Right cardiac atrium (tissue), 5 donors: ENCODE measurements around the gene DNAL1. TPM values are rescaled to one million over a fixed set of nuclear protein-coding genes. Genes with fewer than 3 reads are reported as not detected.

Experiments
- ATAC-seq, 2 donors: fragments of 200-7000 bp; cut with Tn5 transposase; one replicate each; pipeline versions ENCODE4 v1.8.0 to v1.9.1; 2020; ENCODE audit warnings: moderate library complexity in 2 of 2, mild to moderate bottlenecking in 1 of 2
- DNase-seq, 3 donors: peaks; one replicate each; pipeline ENCODE4 v3.0.0-alpha.2; 2020
- H3K27ac ChIP-seq: one replicate; pipeline ENCODE4 v1.5.1; 2013; ENCODE audit warnings: mild to moderate bottlenecking, low read length, control low read depth, moderate library complexity
- H3K27me3 ChIP-seq: one replicate; pipeline ENCODE4 v1.6.1; 2013; ENCODE audit not compliant: control insufficient read depth, insufficient read depth
- H3K4me1 ChIP-seq: one replicate; pipeline ENCODE4 v1.6.1; 2013; ENCODE audit warnings: low read length; ENCODE audit not compliant: control insufficient read depth, insufficient read depth
- H3K4me3 ChIP-seq: one replicate; pipeline ENCODE4 v1.5.1; 2013; ENCODE audit warnings: low read length, control low read depth
- H3K9me3 ChIP-seq: one replicate; pipeline ENCODE4 v1.6.1; 2013; ENCODE audit warnings: low read length; ENCODE audit not compliant: control insufficient read depth
- WGBS: extraction: QIAGEN DNeasy Blood & Tissue Kit; methylation state at CpG from one replicate; pipeline ENCODE4 v1.1.7; 2013; 5-methylcytosine and 5-hydroxymethylcytosine counted together
- intact Hi-C, 4 donors: fragments of 100-400 bp; cut with DNase I; formaldehyde crosslinking; loops; one replicate each; pipeline versions ENCODE4 v1.11.0 to v1.14.0; 2022 to 2023
- polyA plus RNA-seq: library from polyadenylated mRNA; stranded (reverse); fragments of 200-250 nt; gene quantifications from one replicate; pipeline ENCODE4 v1.2.3, GENCODE V29; 2013
- total RNA-seq, 4 donors: library from RNA; stranded (reverse); fragmentation: NEBNext Ultra II Directional; extraction: Animal tissue kit (Norgen Biotek cat#: 25700); gene quantifications; one replicate each; pipeline ENCODE4 v1.2.1, GENCODE V29; 2021
- donor health status: healthy with polysubstance abuse.
- donor health status: DM: no; HTN: yes; CAD: no.
- donor health status: DM: no; HTN: no; CAD: no.
- donor health status: DM: no; HTN: yes; CAD: no; lungs with severe emphysema.
- donor health status: DM: yes; HTN: yes; CAD: no.

Gene DNAL1
- total and polyA plus RNA-seq, 5 donors = 5.3 to 19.9 (median 17.1) TPM

DNA sequence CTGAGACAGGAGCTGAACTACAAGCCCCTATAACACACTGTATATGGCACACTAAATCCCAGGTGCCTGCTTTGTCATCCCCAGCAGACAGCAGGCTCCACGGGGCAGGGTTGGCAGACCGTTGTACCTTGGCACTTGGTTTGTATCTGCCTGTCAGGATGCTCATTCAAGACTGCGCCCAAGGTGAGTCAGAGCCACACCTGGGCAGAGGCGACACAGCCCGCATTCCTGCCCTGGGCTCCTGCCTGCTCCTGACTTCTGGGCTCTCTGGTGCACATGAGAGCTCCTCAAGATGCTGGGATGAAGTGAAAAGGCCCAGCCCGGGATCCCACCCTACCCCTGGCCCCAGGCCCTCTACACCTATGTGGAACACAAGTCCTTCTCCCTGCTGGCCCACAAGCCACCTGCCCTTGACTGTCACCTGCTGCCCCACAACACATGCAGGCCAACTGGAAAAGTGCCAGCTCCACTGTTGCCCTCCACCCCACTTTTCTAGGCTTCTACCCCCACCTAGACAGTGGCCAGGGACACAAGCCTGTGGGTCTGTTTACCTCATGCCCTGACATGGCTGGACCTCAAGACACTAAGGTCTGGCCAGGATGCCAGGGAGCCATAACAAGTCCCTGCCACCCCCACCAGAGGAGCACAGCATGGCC, 100.2 kb downstream of the DNAL1 start:
- WGBS = 78% methylated on average over 6 of the region's 6 CpGs

DNA sequence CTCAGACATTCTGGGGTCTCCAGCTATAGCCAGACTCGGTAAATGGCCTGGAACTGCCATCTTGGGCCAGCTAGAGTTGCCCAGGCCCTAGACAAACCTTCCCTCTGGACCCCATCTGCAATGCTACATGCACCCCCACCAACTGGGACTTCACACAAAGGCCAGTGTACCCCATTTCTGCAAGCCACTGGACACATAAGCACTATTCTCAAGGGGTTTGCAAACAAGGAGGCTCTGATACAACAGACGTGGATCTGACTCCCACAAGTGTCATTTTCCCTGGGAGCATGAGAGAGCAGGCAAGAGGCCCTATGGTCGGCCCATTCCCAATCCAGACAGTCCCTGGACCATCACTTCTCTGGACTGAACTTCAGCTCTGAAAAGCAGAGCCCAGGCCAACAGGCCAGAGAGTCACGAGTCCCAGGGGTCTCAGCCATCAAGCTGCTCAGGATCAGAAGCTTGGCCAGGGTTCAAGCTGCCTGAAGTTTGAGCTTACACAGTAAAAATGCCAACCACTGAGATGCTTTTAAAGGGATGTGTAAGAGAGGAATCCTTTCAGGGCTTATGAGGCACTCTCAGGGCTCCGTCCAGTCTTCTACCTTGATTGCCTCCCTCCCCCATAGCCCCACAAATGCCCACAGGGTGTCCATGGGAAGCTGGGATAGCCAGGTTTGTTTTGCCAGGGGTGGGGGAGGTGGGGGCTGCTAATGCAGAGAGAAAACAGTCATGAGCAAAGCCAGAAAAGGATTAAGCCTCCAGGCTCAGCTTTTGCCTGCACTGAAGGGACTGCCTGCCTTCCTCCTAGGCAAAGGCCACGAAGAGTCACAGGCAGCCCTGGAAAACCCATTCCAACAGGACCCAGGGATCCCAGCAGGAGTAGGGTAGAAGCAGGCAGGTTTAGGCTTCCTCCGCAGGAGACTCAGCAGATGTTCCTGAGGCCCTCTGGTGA, 101.1 kb downstream of the DNAL1 start:
- Histone ChIP-seq H3K4me1 (peaks cover 68% of the 10 kb centered on the region), H3K27ac (peak overlapping the region; percentile 49), H3K27me3 (no peaks in the 10 kb centered on the region), H3K9me3 (no peaks in the 10 kb centered on the region), H3K4me3 (no peak overlapping the region)
- WGBS = 52% methylated on average over 7 of the region's 7 CpGs
- no peak for ATAC-seq
- intact Hi-C loops = no loop called here
- DNase-seq = peak; percentile 39 to 60 (median 58)

More for the DNA sequence above, 100.2 kb downstream of the DNAL1 start:
- ATAC-seq (no peak), DNase-seq (peak in 2 of 3 donors; percentile 46 to 53)
- Histone ChIP-seq H3K4me1 (peaks cover 68% of the 10 kb centered on the region), H3K27me3 (no peaks in the 10 kb centered on the region), H3K9me3 (no peaks in the 10 kb centered on the region), H3K4me3 (no peak overlapping the region), H3K27ac (no peak overlapping the region)
- intact Hi-C loops = no loop called here

DNA sequence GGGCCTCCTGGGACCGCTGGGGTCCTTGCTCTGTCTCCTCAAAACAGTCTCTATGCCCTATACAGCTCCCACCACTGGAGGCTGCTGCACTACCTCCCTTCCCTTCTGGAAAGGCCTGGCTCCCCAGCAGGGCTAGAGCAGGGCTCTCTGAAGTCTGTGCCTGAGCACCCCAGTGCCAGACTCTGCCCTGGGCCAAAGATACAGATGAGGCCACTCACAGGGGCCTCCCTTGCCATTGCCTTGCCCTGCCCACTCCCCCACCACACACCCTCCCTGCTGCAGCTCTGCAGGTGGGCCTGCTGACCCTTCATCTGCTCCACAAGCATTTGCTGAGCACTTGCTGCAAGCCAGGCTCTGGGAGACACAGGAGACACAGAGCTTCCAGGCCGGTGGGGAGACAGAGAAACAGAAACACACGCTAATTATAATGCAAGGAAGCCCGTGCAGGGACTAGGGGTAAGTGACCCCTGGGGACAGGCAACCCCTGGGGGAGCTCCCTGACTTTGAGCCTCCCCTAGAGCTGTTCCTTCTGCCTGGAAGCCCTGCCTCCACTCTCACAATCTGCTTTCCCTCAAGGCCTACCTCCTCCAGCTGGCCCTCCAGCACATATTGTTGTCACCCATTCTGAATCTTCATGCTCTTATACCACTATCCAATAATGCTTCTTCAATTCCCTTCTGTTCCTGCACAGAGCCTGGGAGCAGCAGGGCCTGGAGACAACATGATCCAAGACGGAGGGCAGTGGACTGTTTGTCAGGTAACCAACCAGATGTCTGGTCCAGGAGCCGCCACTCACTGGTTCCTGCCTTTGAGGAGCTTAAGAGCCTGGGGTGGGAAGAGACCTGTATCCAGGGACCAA, 102.0 kb downstream of the DNAL1 start:
- 53% methylated on average over 6 of the region's 6 CpGs for WGBS
- Histone ChIP-seq H3K4me3 (no peak overlapping the region), H3K9me3 (no peaks in the 10 kb centered on the region), H3K4me1 (peaks cover 70% of the 10 kb centered on the region), H3K27ac (peak overlapping the region; percentile 15), H3K27me3 (no peaks in the 10 kb centered on the region)
- peak in 1 of 2 donors; percentile 4 for ATAC-seq
- intact Hi-C loops = no loop called here
- peak; percentile 19 to 60 (median 51) for DNase-seq

DNA sequence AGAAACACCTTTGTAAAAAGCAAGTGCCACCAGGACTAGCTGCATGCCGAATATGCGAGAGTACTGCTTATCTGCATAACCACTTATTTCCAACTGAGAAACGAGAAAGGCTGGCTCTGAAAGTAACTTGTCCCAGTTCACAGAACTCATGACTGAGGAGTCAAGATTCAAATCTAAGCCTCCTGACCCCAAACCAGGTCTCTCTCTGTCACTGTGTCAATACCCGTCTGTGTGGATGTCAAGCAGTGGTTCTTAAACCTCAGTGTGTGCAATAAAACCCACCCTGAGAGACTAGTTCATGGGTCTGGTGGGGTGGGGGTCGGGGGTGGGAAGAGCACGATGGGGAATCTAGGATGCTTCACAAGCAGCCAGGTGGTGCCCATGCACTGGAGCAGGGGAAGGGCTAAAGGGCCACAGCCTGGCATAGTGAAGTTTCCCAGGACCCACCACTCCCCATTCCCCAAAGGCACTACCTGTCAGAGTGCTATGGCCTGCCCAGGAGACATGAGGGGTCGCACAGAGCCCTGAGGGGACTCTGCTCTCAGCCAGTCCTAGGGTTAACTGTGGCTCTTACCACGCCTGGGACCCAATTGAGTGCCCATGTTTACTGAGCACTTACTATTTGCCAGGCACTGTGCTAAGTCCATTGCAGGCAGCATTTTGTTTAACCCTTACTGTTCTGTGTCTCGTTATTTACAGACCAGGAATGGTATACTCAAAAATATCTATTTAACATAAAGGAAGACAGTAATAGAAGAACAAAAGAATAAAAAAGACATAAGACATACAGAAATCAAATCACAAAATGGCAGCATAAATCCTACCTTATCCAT, 102.8 kb downstream of the DNAL1 start:
- Histone ChIP-seq H3K4me1 (peaks cover 70% of the 10 kb centered on the region), H3K9me3 (no peaks in the 10 kb centered on the region), H3K4me3 (no peak overlapping the region), H3K27ac (peak overlapping the region; percentile 15), H3K27me3 (no peaks in the 10 kb centered on the region)
- no peak for ATAC-seq
- intact Hi-C loops = no loop called here
- DNase-seq = no peak
- WGBS = 70% methylated on average over 9 of the region's 9 CpGs

DNA sequence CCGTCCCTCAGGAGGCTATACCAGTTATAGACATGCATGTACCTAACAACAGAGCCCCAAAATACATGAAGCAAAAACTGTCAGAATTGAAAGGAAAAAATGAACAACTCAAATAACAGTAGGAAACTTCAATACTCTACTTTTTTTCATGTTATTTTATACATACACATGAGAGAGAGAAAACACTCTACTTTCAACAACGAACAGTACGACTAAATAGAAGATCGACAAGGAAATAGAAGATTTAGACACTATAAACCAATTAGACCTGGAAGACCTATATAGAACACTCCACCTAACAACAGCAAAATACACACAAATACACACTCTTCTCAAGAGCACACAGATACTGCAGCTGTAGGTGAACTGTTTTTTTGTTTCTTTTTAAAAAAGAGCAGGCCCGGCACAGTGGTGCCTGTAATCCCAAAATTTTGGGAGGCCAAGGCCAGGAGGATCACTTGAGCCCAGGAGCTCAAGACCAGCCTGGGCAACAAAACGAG, 104.1 kb downstream of the DNAL1 start:
- H3K9me3 ChIP-seq = no peaks in the 10 kb centered on the region
- WGBS = 78% methylated on average over 6 of the region's 6 CpGs
- intact Hi-C loops = no loop called here
- H3K4me3 ChIP-seq = no peak overlapping the region
- peaks cover 69% of the 10 kb centered on the region for H3K4me1 ChIP-seq
- DNase-seq (no peak), ATAC-seq (no peak)
- peak overlapping the region; percentile 34 for H3K27ac ChIP-seq
- H3K27me3 ChIP-seq = no peaks in the 10 kb centered on the region

DNA sequence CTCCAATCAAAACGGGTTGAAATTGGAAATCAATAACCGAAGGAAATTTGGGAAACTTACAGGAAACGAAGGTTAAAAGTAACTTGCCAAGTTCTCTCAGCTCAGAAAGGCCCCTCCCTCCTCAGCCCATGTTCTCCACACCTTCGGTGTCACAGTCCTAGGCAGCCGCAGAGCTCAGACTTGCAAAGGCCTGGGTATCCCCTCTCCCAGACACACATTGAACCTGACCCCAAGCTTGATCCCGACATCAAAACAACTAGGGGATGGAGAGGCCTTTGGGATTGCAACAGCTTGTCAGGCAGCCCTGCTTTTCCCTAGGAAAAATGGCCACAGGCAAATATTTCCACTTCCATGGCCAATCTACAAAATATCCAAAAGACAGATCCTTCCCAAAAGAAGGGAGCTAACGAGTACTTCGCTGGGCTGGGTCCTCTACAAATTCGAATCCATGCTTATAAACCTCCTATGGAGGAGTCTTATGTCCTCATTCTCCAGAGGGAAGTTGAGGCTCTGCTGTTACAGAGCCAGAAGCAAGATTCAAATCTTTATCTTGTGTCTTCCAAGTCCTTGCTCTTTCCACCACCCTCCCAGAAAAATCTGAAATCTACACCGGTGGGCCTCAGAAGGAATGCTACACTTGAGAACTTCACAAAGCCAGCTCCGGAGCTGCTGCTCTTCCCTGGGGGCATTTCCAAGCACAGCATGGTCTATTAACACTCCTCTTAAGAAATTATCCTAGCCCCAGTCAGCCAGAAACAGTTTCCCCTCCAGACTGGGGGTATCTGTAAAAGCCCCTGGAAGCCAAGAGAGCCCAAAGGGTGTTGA, 105.1 kb downstream of the DNAL1 start:
- peak overlapping the region; percentile 38 for H3K27ac ChIP-seq
- ATAC-seq (no peak), DNase-seq (no peak)
- no peaks in the 10 kb centered on the region for H3K9me3 ChIP-seq
- no peaks in the 10 kb centered on the region for H3K27me3 ChIP-seq
- H3K4me3 ChIP-seq = no peak overlapping the region
- intact Hi-C loops = loop anchor here in 2 of 4 donors (5.0 kb wide), 1 partner anchor 37 kb away; no protein-coding TSS in a partner anchor
- H3K4me1 ChIP-seq = peaks cover 69% of the 10 kb centered on the region
- 46% methylated on average over 11 of the region's 11 CpGs for WGBS

DNA sequence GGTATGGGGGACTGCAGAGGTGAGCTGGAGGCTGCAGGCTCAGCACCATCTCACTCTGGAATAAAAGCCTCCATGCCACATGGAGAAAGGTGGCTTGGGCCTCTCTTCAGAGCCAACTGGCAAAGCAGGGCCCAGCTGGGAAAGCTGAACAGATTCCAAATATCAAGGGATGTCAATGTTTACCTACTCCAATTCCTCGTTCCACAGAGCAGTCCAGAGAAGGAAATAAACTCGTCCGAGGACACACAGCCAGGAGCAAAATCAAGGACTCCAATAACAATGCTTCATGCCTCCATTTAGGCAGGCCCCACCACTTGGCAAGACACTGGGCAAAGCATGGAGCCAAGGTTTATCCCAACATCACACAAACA, 105.7 kb downstream of the DNAL1 start:
- Histone ChIP-seq H3K27ac (peak overlapping the region; percentile 38), H3K27me3 (no peaks in the 10 kb centered on the region), H3K4me1 (peaks cover 69% of the 10 kb centered on the region), H3K4me3 (no peak overlapping the region), H3K9me3 (no peaks in the 10 kb centered on the region)
- 34% methylated on average over 3 of the region's 3 CpGs for WGBS
- DNase-seq = no peak
- intact Hi-C loops = loop anchor here in 2 of 4 donors (5.0 kb wide), 1 partner anchor 37 kb away; no protein-coding TSS in a partner anchor
- no peak for ATAC-seq

DNA sequence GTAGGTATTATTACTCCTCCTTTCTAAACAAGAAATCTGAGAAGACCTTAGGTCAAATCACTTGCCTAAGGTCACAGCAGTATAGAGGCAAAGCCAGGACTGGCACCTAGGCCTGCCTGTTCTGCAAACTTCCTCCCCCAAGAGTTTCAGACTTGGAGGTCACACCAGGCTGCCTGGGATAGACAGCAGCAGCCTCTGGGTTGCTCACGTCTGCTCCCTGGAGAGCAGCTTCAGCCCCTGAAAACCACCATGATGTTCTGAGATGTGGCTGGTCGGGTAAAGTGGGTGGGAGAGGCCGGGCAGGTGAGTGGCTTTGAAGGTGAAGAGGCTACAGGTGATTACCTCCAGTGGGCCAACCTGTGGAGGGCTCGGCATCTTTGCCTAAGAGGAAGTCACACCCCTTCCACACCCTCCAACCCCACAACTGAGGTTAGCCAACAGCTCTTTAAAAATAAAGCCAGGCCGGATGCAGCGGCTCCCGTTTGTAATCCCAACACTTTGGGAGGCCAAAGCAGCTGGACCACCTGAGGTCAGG, 106.4 kb downstream of the DNAL1 start:
- intact Hi-C loops = loop anchor here in 2 of 4 donors (5.0 kb wide), 1 partner anchor 36 kb away; no protein-coding TSS in a partner anchor
- ATAC-seq = no peak

More for the DNA sequence above, 106.4 kb downstream of the DNAL1 start:
- H3K27me3 ChIP-seq = no peaks in the 10 kb centered on the region
- no peak overlapping the region for H3K4me3 ChIP-seq
- DNase-seq = peak in 1 of 3 donors; percentile 15
- H3K27ac ChIP-seq = peak overlapping the region; percentile 21
- WGBS = 42% methylated on average over 7 of the region's 7 CpGs
- H3K9me3 ChIP-seq = no peaks in the 10 kb centered on the region
- peaks cover 66% of the 10 kb centered on the region for H3K4me1 ChIP-seq
